ENCODE measurements around the gene INPP5D. TPM values are rescaled to one million over a fixed set of nuclear protein-coding genes. Genes with fewer than 3 reads are reported as not detected.
A peak's percentile ranks its signal among the peaks of the same experiment; 100 is the strongest.

INPP5D gene
- polyA plus RNA-seq, 1 donor (not counting 4 experiments of a cell fraction or from before 2014, with no cell fraction given) = 7.5 TPM

- H3K4me2 ChIP-seq (ENCODE audit: control insufficient read depth, extremely low read depth, insufficient read depth, low read depth, low read length) = no peak overlapping the region
- H3K79me2 ChIP-seq (ENCODE audit: control insufficient read depth, insufficient read depth, low read length) = no peaks in the 10 kb centered on the region
- no peaks in the 10 kb centered on the region for H3K27me3 ChIP-seq (ENCODE audit: control insufficient read depth, extremely low read depth, insufficient read depth, low read length)
- DNase-seq (ENCODE audit: low read depth, low spot score) = no peak
- H3K4me1 ChIP-seq (ENCODE audit: control insufficient read depth, extremely low read depth, insufficient read depth, low read length) = no peaks in the 10 kb centered on the region
- H4K20me1 ChIP-seq (ENCODE audit: control insufficient read depth, extremely low read depth, insufficient read depth, low read length) = no peaks in the 10 kb centered on the region
- H3K9me3 ChIP-seq (ENCODE audit: control insufficient read depth, low read depth, low read length) = no peaks in the 10 kb centered on the region
- dilution Hi-C loops (cut with MboI; ENCODE audit: extremely low pct_ligation_motif_present, low sequenced_read_pairs) = loop anchor here (25.0 kb wide), 1 partner anchor 372 kb away; the partner anchor contains the start of gene SNORC
- H3K4me3 ChIP-seq (ENCODE audit: control insufficient read depth in 2 of 3, extremely low read depth in 1 of 3, insufficient read depth in 2 of 3, low read depth in 1 of 3, low read length in 3 of 3) = no peak overlapping the region
- H3K36me3 ChIP-seq (ENCODE audit: control insufficient read depth in 2 of 2, extremely low read depth in 1 of 2, insufficient read depth in 2 of 2, low read length in 2 of 2) = no peaks in the 10 kb centered on the region
- peak; percentile 13 for FAIRE-seq
- TF ChIP-seq CTCF (optimal IDR thresholded peaks at IDR 0.05 in 1 of 3, IDR thresholded peaks at IDR 0.05 in 1 of 3, conservative IDR thresholded peaks at IDR 0.05 in 1 of 3; ENCODE audit: extremely low read depth in 1 of 3, insufficient read depth in 2 of 3, low read length in 3 of 3) (no peak), EZH2 (IDR thresholded peaks at IDR 0.05; ENCODE audit: low read length) (no peak)
- no peak overlapping the region for H2AFZ ChIP-seq (ENCODE audit: control insufficient read depth, low read length)
- no peak overlapping the region for H3K9ac ChIP-seq (ENCODE audit: control insufficient read depth, extremely low read depth, insufficient read depth, low read length)
- H3K9me1 ChIP-seq (ENCODE audit: control insufficient read depth, extremely low read depth, insufficient read depth, low read length) = no peaks in the 10 kb centered on the region
- H3K27ac ChIP-seq (ENCODE audit: control insufficient read depth, insufficient read depth, low read length) = no peak overlapping the region
Measured at GRCh38 chr2:233234264-233234663, 174.1 kb downstream of the INPP5D start.

- no peak overlapping the region for H3K4me2 ChIP-seq (ENCODE audit: control insufficient read depth, extremely low read depth, insufficient read depth, low read depth, low read length)
- TF ChIP-seq CTCF (optimal IDR thresholded peaks at IDR 0.05 in 1 of 3, IDR thresholded peaks at IDR 0.05 in 1 of 3, conservative IDR thresholded peaks at IDR 0.05 in 1 of 3; ENCODE audit: extremely low read depth in 1 of 3, insufficient read depth in 2 of 3, low read length in 3 of 3) (no peak), EZH2 (IDR thresholded peaks at IDR 0.05; ENCODE audit: low read length) (no peak)
- H3K79me2 ChIP-seq (ENCODE audit: control insufficient read depth, insufficient read depth, low read length) = no peaks in the 10 kb centered on the region
- FAIRE-seq = no peak
- H3K27me3 ChIP-seq (ENCODE audit: control insufficient read depth, extremely low read depth, insufficient read depth, low read length) = no peaks in the 10 kb centered on the region
- no peak overlapping the region for H3K9ac ChIP-seq (ENCODE audit: control insufficient read depth, extremely low read depth, insufficient read depth, low read length)
- no peaks in the 10 kb centered on the region for H4K20me1 ChIP-seq (ENCODE audit: control insufficient read depth, extremely low read depth, insufficient read depth, low read length)
- no peak overlapping the region for H2AFZ ChIP-seq (ENCODE audit: control insufficient read depth, low read length)
- dilution Hi-C loops (cut with MboI; ENCODE audit: extremely low pct_ligation_motif_present, low sequenced_read_pairs) = loop anchor here (25.0 kb wide), 1 partner anchor 373 kb away; the partner anchor contains the start of gene SNORC
- H3K4me1 ChIP-seq (ENCODE audit: control insufficient read depth, extremely low read depth, insufficient read depth, low read length) = no peaks in the 10 kb centered on the region
- no peaks in the 10 kb centered on the region for H3K9me3 ChIP-seq (ENCODE audit: control insufficient read depth, low read depth, low read length)
- H3K9me1 ChIP-seq (ENCODE audit: control insufficient read depth, extremely low read depth, insufficient read depth, low read length) = no peaks in the 10 kb centered on the region
- no peak overlapping the region for H3K4me3 ChIP-seq (ENCODE audit: control insufficient read depth in 2 of 3, extremely low read depth in 1 of 3, insufficient read depth in 2 of 3, low read depth in 1 of 3, low read length in 3 of 3)
- no peak for DNase-seq (ENCODE audit: low read depth, low spot score)
- H3K36me3 ChIP-seq (ENCODE audit: control insufficient read depth in 2 of 2, extremely low read depth in 1 of 2, insufficient read depth in 2 of 2, low read length in 2 of 2) = no peaks in the 10 kb centered on the region
- no peak overlapping the region for H3K27ac ChIP-seq (ENCODE audit: control insufficient read depth, insufficient read depth, low read length)
Measured at GRCh38 chr2:233234996-233235395, 174.9 kb downstream of the INPP5D start.
